NCI-H1694 (cell line): ENCODE data around the gene PBXIP1.
"Not testable (repeated sequence)": the region's sequence is repeated elsewhere in the genome, so short reads cannot be mapped to it uniquely, and the experiment has no call there.

Experiments
- DNase-seq: peaks from one replicate; lab custom pipeline; 2025; lab: John Stamatoyannopoulos, UW

Gene PBXIP1

GRCh38 chr1:154937085-154937987 is 18.6 kb downstream of the PBXIP1 start:
- DNase-seq = peak; percentile 97

GRCh38 chr1:154936555-154937084 is 19.3 kb downstream of the PBXIP1 start, which contains the start of gene PMVK:
Gene PMVK (minus strand): TSS chr1:154936719. CDS start chr1:154936685, 34 bp downstream.
- peak; percentile 97 for DNase-seq

- DNase-seq = no peak
Measured at GRCh38 chr1:154935749-154936554, 19.9 kb downstream of the PBXIP1 start.

GRCh38 chr1:154934358-154934948 is 21.4 kb downstream of the PBXIP1 start:
- no peak for DNase-seq

GRCh38 chr1:154931940-154932487 is 23.9 kb downstream of the PBXIP1 start:
- DNase-seq = no peak

GRCh38 chr1:154926201-154926600 is 29.7 kb downstream of the PBXIP1 start:
- no peak for DNase-seq

GRCh38 chr1:154925335-154926170 is 30.3 kb downstream of the PBXIP1 start:
- no peak for DNase-seq

GRCh38 chr1:154923695-154924094 is 32.2 kb downstream of the PBXIP1 start:
- DNase-seq = no peak

GRCh38 chr1:154913273-154913672 is 42.6 kb downstream of the PBXIP1 start:
- DNase-seq = no peak

- no peak for DNase-seq
Measured at GRCh38 chr1:154912755-154913154, 43.1 kb downstream of the PBXIP1 start.

GRCh38 chr1:154911691-154912550 is 44.0 kb downstream of the PBXIP1 start:
- no peak for DNase-seq

- DNase-seq = no peak
Measured at GRCh38 chr1:154910851-154911250, 45.0 kb downstream of the PBXIP1 start.

- DNase-seq = no peak
Measured at GRCh38 chr1:154908937-154909336, 47.0 kb downstream of the PBXIP1 start.

GRCh38 chr1:154908129-154908528 is 47.8 kb downstream of the PBXIP1 start:
- not testable (repeated sequence) for DNase-seq

- no peak for DNase-seq
Measured at GRCh38 chr1:154906621-154907081, 49.2 kb downstream of the PBXIP1 start.

- no peak for DNase-seq
Measured at GRCh38 chr1:154902938-154903566, 52.8 kb downstream of the PBXIP1 start.

GRCh38 chr1:154901591-154901990 is 54.3 kb downstream of the PBXIP1 start:
- no peak for DNase-seq

GRCh38 chr1:154899041-154899440 is 56.9 kb downstream of the PBXIP1 start:
- no peak for DNase-seq

GRCh38 chr1:154896771-154897286 is 59.1 kb downstream of the PBXIP1 start:
- no peak for DNase-seq
